Ishikawa (cell line): ENCODE results near the gene PDHA2.

ENCODE experiments used
- CEBPB ChIP-seq: IDR thresholded peaks from 2 replicates; pipeline ENCODE4 v1.6.1; 2012
- CREB1 ChIP-seq: IDR thresholded peaks from 2 replicates; pipeline ENCODE4 v1.6.1; 2012; ENCODE audit warnings: low read depth
- FOXM1 ChIP-seq: IDR thresholded peaks from 2 replicates; pipeline ENCODE4 v1.6.1; 2012; ENCODE audit warnings: low read depth, borderline replicate concordance
- NFIC ChIP-seq: IDR thresholded peaks from 2 replicates; pipeline ENCODE4 v1.6.1; 2012
- RAD21 ChIP-seq: IDR thresholded peaks from 2 replicates; pipeline ENCODE4 v1.6.1; 2012; ENCODE audit warnings: low read depth
- TAF1 ChIP-seq: IDR thresholded peaks from 2 replicates; pipeline ENCODE4 v1.6.1; 2012; ENCODE audit warnings: low read depth, mild to moderate bottlenecking
- TF ChIP-seq, protein P1 (sequence below): IDR thresholded peaks from 2 replicates; pipeline ENCODE4 v1.6.1; 2012; ENCODE audit warnings: low read depth, mild to moderate bottlenecking
- TF ChIP-seq, protein P2 (sequence below): IDR thresholded peaks from 2 replicates; pipeline ENCODE4 v1.6.1; 2012

DNA sequence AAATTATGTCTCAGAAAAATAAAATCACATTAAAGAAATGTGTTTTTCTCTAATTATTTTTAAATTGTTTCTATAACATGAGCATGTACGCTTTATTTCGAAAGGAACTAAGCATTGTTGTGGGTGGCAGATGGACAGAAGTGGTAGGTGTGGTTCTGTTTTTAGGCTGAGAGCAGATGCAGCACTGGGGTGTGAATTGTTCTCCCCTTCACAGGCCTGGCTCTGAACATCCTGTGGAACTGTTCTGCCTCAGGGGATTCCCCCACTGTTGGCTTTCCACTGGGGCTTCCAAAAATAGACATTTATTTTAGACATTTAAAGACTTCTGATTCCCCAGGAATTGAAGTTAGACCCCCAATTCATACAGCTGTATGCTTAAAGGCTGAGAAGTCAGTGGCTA lies 41.9 kb upstream of the PDHA2 start:
- TF ChIP-seq, protein P1, sequence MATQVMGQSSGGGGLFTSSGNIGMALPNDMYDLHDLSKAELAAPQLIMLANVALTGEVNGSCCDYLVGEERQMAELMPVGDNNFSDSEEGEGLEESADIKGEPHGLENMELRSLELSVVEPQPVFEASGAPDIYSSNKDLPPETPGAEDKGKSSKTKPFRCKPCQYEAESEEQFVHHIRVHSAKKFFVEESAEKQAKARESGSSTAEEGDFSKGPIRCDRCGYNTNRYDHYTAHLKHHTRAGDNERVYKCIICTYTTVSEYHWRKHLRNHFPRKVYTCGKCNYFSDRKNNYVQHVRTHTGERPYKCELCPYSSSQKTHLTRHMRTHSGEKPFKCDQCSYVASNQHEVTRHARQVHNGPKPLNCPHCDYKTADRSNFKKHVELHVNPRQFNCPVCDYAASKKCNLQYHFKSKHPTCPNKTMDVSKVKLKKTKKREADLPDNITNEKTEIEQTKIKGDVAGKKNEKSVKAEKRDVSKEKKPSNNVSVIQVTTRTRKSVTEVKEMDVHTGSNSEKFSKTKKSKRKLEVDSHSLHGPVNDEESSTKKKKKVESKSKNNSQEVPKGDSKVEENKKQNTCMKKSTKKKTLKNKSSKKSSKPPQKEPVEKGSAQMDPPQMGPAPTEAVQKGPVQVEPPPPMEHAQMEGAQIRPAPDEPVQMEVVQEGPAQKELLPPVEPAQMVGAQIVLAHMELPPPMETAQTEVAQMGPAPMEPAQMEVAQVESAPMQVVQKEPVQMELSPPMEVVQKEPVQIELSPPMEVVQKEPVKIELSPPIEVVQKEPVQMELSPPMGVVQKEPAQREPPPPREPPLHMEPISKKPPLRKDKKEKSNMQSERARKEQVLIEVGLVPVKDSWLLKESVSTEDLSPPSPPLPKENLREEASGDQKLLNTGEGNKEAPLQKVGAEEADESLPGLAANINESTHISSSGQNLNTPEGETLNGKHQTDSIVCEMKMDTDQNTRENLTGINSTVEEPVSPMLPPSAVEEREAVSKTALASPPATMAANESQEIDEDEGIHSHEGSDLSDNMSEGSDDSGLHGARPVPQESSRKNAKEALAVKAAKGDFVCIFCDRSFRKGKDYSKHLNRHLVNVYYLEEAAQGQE, result no peak
- TF ChIP-seq CEBPB, result no peak
- no peak for TF ChIP-seq RAD21
- TF ChIP-seq NFIC, result no peak
- TF ChIP-seq TAF1, result no peak
- TF ChIP-seq, protein P2, sequence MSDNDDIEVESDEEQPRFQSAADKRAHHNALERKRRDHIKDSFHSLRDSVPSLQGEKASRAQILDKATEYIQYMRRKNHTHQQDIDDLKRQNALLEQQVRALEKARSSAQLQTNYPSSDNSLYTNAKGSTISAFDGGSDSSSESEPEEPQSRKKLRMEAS, result no peak
- TF ChIP-seq CREB1, result no peak
- TF ChIP-seq FOXM1, result no peak
